ENCODE measurements around the gene ABCE1. TPM values are rescaled to one million over a fixed set of nuclear protein-coding genes. Genes with fewer than 3 reads are reported as not detected.

Gene ABCE1
- total and polyA plus RNA-seq, 2 donors (not counting 3 experiments of a cell fraction or from before 2014, with no cell fraction given): 38.4 to 114 TPM

- no peak for DNase-seq (ENCODE audit: low read depth, low spot score)
- dilution Hi-C loops (cut with MboI; ENCODE audit: extremely low pct_ligation_motif_present, low sequenced_read_pairs) (no loop called here), intact Hi-C loops (cut with micrococcal nuclease) (no loop called here)
- POLR2A ChIA-PET: interaction anchor here (0.7 kb wide), 1 partner anchor 17 kb away, joined by 3 read pairs; no protein-coding TSS in a partner anchor
- Histone ChIP-seq H3K4me2 (ENCODE audit: insufficient read depth, low read length) (no peak overlapping the region), H3K36me3 (ENCODE audit: control insufficient read depth in 2 of 2, extremely low read depth in 1 of 2, insufficient read depth in 2 of 2, low read length in 2 of 2) (peaks cover 3 to 19% of the 10 kb centered on the region in 2 experiments), H3K9me3 (replicated peaks; ENCODE audit: control insufficient read depth, insufficient read depth, low read length) (no peaks in the 10 kb centered on the region), H3K79me2 (ENCODE audit: control insufficient read depth, insufficient read depth, low read length) (peaks cover 86% of the 10 kb centered on the region), H3K9me1 (replicated peaks; ENCODE audit: control insufficient read depth, extremely low read depth, insufficient read depth, low read length) (no peaks in the 10 kb centered on the region), H2AFZ (ENCODE audit: low read depth, low read length) (no peak overlapping the region), H3K4me1 (ENCODE audit: control insufficient read depth, extremely low read depth, insufficient read depth, low read length) (peaks cover 49% of the 10 kb centered on the region), H3K27ac (ENCODE audit: insufficient read depth, low read depth, low read length) (no peak overlapping the region), H3K4me3 (replicated peaks in 1 of 3; ENCODE audit: insufficient read depth in 1 of 3, low read depth in 1 of 3, low read length in 3 of 3) (no peak overlapping the region), H3K27me3 (ENCODE audit: control insufficient read depth in 2 of 2, insufficient read depth in 2 of 2, low read length in 2 of 2) (no peaks in the 10 kb centered on the region), H4K20me1 (replicated peaks; ENCODE audit: control insufficient read depth, extremely low read depth, insufficient read depth, low read length) (peaks cover 6% of the 10 kb centered on the region), H3K9ac (replicated peaks; ENCODE audit: extremely low read depth, insufficient read depth, low read length) (no peak overlapping the region)
- no peak for TF ChIP-seq EZH2 (IDR thresholded peaks at IDR 0.05; ENCODE audit: borderline replicate concordance, low read depth, low read length, severe bottlenecking)
- TF ChIP-seq GATA2 (IDR thresholded peaks at IDR 0.05; ENCODE audit: insufficient read depth, insufficient read length, low read depth, low read length): no peak
- no peak for TF ChIP-seq JUN (IDR thresholded peaks at IDR 0.05; ENCODE audit: borderline replicate concordance, insufficient read depth, insufficient read length, low read depth)
- TF ChIP-seq FOS (IDR thresholded peaks at IDR 0.05; ENCODE audit: borderline replicate concordance, insufficient read depth, low read length): no peak
- TF ChIP-seq, protein P1, sequence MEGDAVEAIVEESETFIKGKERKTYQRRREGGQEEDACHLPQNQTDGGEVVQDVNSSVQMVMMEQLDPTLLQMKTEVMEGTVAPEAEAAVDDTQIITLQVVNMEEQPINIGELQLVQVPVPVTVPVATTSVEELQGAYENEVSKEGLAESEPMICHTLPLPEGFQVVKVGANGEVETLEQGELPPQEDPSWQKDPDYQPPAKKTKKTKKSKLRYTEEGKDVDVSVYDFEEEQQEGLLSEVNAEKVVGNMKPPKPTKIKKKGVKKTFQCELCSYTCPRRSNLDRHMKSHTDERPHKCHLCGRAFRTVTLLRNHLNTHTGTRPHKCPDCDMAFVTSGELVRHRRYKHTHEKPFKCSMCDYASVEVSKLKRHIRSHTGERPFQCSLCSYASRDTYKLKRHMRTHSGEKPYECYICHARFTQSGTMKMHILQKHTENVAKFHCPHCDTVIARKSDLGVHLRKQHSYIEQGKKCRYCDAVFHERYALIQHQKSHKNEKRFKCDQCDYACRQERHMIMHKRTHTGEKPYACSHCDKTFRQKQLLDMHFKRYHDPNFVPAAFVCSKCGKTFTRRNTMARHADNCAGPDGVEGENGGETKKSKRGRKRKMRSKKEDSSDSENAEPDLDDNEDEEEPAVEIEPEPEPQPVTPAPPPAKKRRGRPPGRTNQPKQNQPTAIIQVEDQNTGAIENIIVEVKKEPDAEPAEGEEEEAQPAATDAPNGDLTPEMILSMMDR (IDR thresholded peaks at IDR 0.05; ENCODE audit: extremely low read depth in 1 of 2, insufficient read depth in 1 of 2, low read depth in 1 of 2, low read length in 2 of 2): no peak
- TF ChIP-seq MYC (IDR thresholded peaks at IDR 0.05; ENCODE audit: low read depth, low read length): no peak
- TF ChIP-seq POLR2AphosphoS5 (IDR thresholded peaks at IDR 0.05; ENCODE audit: insufficient read depth, low read depth, low read length): no peak
- TF ChIP-seq, protein P2, sequence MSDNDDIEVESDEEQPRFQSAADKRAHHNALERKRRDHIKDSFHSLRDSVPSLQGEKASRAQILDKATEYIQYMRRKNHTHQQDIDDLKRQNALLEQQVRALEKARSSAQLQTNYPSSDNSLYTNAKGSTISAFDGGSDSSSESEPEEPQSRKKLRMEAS (IDR thresholded peaks at IDR 0.05; ENCODE audit: insufficient read depth, insufficient read length): no peak
- TF ChIP-seq POLR2A (IDR thresholded peaks at IDR 0.05; ENCODE audit: low read depth, low read length): no peak
- CTCF ChIA-PET: interaction anchor here (1.5 kb wide), 1 partner anchor 16 kb away, joined by 4 read pairs; no protein-coding TSS in a partner anchor
- no TSS peak for BruUV-seq (replicated peaks)
- no peak for FAIRE-seq
Measured at GRCh38 chr4:145103496-145103895, 5.4 kb downstream of the ABCE1 start.
